Hepatocyte (in vitro differentiated cells): Measurements from ENCODE around the gene SPATA20. TPM values are rescaled to one million over a fixed set of nuclear protein-coding genes. Genes with fewer than 3 reads are reported as not detected.

Experiments used
- DNase-seq: peaks from one replicate; pipeline ENCODE4 v3.0.0-alpha.2; 2016; ENCODE audit warnings: low spot score
- H2AFZ ChIP-seq: fragments of 200-600 bp; sonication (generic); 2 replicates; pipeline ENCODE4 v1.6.0; 2016; ENCODE audit warnings: antibody characterized with exemption, mild to moderate bottlenecking
- H3K27ac ChIP-seq: fragments of 200-600 bp; sonication (generic); 2 replicates; pipeline ENCODE4 v1.5.1; 2016; ENCODE audit warnings: mild to moderate bottlenecking
- H3K27me3 ChIP-seq: fragments of 200-600 bp; sonication (generic); 2 replicates; pipeline ENCODE4 v1.6.1; 2016
- H3K36me3 ChIP-seq: fragments of 200-600 bp; sonication (generic); replicated peaks from 2 replicates; pipeline ENCODE4 v1.5.1; 2016; ENCODE audit warnings: low read depth; ENCODE audit not compliant: insufficient read depth
- H3K4me1 ChIP-seq: fragments of 200-600 bp; sonication (generic); 2 replicates; pipeline ENCODE4 v1.5.1; 2016; ENCODE audit warnings: mild to moderate bottlenecking, moderate library complexity; ENCODE audit not compliant: insufficient read depth
- H3K4me2 ChIP-seq: fragments of 200-600 bp; sonication (generic); 2 replicates; pipeline ENCODE4 v1.6.0; 2016
- H3K4me3 ChIP-seq: fragments of 200-600 bp; sonication (generic); 2 replicates; pipeline ENCODE4 v1.5.1; 2016; ENCODE audit warnings: mild to moderate bottlenecking
- H3K79me2 ChIP-seq: fragments of 200-600 bp; sonication (generic); 2 replicates; pipeline ENCODE4 v1.6.0; 2017; ENCODE audit warnings: mild to moderate bottlenecking
- H3K9me2 ChIP-seq: fragments of 200-600 bp; sonication (generic); replicated peaks from 2 replicates; pipeline ENCODE4 v1.6.0; 2017; ENCODE audit warnings: mild to moderate bottlenecking; ENCODE audit not compliant: insufficient read depth
- H3K9me3 ChIP-seq: fragments of 200-600 bp; sonication (generic); 2 replicates; pipeline ENCODE4 v1.5.1; 2016; ENCODE audit warnings: low read depth, mild to moderate bottlenecking
- H4K20me1 ChIP-seq: fragments of 200-600 bp; sonication (generic); 2 replicates; pipeline ENCODE4 v1.6.0; 2016; ENCODE audit warnings: mild to moderate bottlenecking; ENCODE audit not compliant: insufficient read depth, poor library complexity, severe bottlenecking
- EZH2 ChIP-seq: fragments of 200-600 bp; sonication (generic); IDR thresholded peaks from 2 replicates; pipeline ENCODE4 v1.6.1; 2016; ENCODE audit warnings: antibody characterized with exemption, mild to moderate bottlenecking, borderline replicate concordance
- EZH2phosphoT487 ChIP-seq: fragments of 200-600 bp; sonication (generic); IDR thresholded peaks from one replicate; pipeline ENCODE4 v1.6.1; 2018; ENCODE audit warnings: antibody characterized with exemption, mild to moderate bottlenecking, low read depth, moderate library complexity; ENCODE audit not compliant: unreplicated experiment, severe bottlenecking
- WGBS: methylation state at CpG from one replicate; pipeline ENCODE4 v1.1.6; 2016; ENCODE audit warnings: low lambda C conversion rate; ENCODE audit errors: missing lambda C conversion rate; 5-methylcytosine and 5-hydroxymethylcytosine counted together
- polyA plus RNA-seq: library from polyadenylated mRNA; unstranded; fragments of >200 nt; fragmentation: Nextera tagmentation; extraction: Ambion mirVana; gene quantifications from 2 replicates; pipeline ENCODE4 v1.2.1, GENCODE V29; 2016
- total RNA-seq: library from RNA; depleted of rRNA; stranded (reverse); fragments of >200 nt; gene quantifications from 2 replicates; pipeline ENCODE4 v1.2.3, GENCODE V29; 2014
- TF ChIP-seq, protein P1 (sequence below): fragments of 200-600 bp; sonication (generic); IDR thresholded peaks from 2 replicates; pipeline ENCODE4 v1.5.1; 2016; ENCODE audit warnings: antibody characterized with exemption, mild to moderate bottlenecking; ENCODE audit not compliant: poor library complexity

The SPATA20 gene
- total and polyA plus RNA-seq, 2 experiments from 2014 or later, result 97.5 to 108 TPM

DNA sequence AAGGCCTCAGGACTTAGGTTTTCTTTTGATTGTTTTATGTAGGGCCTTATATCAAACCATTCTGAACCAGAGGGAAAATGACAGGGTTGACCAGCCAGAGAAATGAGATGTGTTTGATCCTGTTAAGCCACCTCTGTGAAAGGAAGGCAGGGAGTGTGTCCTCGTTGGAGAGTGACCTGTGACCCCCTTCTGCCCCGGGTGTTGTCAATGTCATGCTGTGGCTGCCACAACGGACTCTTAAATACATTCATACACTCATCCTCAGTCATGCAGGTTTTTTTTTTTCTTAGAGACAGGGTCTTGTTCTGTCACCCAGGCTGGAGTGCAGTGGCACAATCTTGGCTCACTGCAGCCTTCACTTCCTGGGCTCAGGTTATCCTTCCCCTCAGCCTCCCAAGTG is 32.6 kb upstream of the SPATA20 start:
- Histone ChIP-seq H2AFZ (no peak overlapping the region), H3K4me3 (no peak overlapping the region), H4K20me1 (no peaks in the 10 kb centered on the region), H3K27me3 (no peaks in the 10 kb centered on the region), H3K9me2 (no peaks in the 10 kb centered on the region), H3K9me3 (no peaks in the 10 kb centered on the region), H3K4me1 (peaks cover 11% of the 10 kb centered on the region), H3K36me3 (no peaks in the 10 kb centered on the region), H3K79me2 (no peaks in the 10 kb centered on the region), H3K4me2 (no peak overlapping the region), H3K27ac (no peak overlapping the region)
- WGBS, result 39% methylated on average over 3 of the region's 3 CpGs
- DNase-seq, result no peak
- TF ChIP-seq EZH2phosphoT487 (no peak), EZH2 (no peak)
- TF ChIP-seq, protein P1, sequence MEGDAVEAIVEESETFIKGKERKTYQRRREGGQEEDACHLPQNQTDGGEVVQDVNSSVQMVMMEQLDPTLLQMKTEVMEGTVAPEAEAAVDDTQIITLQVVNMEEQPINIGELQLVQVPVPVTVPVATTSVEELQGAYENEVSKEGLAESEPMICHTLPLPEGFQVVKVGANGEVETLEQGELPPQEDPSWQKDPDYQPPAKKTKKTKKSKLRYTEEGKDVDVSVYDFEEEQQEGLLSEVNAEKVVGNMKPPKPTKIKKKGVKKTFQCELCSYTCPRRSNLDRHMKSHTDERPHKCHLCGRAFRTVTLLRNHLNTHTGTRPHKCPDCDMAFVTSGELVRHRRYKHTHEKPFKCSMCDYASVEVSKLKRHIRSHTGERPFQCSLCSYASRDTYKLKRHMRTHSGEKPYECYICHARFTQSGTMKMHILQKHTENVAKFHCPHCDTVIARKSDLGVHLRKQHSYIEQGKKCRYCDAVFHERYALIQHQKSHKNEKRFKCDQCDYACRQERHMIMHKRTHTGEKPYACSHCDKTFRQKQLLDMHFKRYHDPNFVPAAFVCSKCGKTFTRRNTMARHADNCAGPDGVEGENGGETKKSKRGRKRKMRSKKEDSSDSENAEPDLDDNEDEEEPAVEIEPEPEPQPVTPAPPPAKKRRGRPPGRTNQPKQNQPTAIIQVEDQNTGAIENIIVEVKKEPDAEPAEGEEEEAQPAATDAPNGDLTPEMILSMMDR, result no peak

DNA sequence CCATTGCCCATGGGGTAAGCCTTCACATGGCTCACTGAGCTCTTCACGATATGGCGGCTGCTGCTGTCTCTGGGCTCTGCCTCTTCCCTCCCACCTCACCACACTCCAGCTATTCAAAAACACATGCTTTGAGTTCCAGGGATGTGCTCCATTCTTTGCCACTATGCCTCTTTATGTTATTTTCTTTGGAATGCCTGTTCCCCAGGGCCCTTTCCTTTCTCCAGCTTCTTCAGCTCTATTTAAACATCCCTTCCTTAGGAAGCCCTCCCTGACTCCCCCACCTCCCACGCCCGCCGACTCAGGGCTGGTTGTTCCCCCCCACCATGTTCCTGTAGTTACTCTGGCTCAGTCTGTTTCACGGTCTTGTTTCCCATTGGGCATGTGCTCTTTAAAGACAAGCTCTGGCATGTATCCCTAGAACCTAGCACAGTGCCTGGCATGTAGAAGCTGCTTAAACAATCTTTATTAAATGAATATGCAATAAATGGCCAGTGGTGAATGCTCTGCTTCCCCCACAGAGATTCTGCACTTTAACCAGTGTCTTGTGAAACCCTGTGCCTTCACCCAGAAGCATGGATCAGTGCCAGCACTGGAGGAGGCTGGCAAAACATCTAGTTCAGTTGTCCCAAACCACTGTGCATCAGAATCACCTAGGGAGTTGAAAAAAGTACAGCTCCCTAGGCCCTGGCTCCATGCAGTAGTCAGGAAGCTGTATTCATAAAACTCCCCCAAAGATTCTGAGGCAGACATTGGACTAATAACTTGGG is 31.9 kb upstream of the SPATA20 start:
- H3K9me3 ChIP-seq, result no peaks in the 10 kb centered on the region
- TF ChIP-seq, protein P1, result no peak
- TF ChIP-seq EZH2phosphoT487 (no peak), EZH2 (no peak)
- no peak overlapping the region for H2AFZ ChIP-seq
- H3K4me1 ChIP-seq, result peaks cover 11% of the 10 kb centered on the region
- H3K79me2 ChIP-seq, result no peaks in the 10 kb centered on the region
- H3K4me3 ChIP-seq, result no peak overlapping the region
- no peak for DNase-seq
- H3K36me3 ChIP-seq, result no peaks in the 10 kb centered on the region
- WGBS, result 72% methylated on average over 6 of the region's 6 CpGs
- H3K27ac ChIP-seq, result no peak overlapping the region
- no peaks in the 10 kb centered on the region for H3K27me3 ChIP-seq
- no peaks in the 10 kb centered on the region for H4K20me1 ChIP-seq
- no peak overlapping the region for H3K4me2 ChIP-seq
- no peaks in the 10 kb centered on the region for H3K9me2 ChIP-seq

DNA sequence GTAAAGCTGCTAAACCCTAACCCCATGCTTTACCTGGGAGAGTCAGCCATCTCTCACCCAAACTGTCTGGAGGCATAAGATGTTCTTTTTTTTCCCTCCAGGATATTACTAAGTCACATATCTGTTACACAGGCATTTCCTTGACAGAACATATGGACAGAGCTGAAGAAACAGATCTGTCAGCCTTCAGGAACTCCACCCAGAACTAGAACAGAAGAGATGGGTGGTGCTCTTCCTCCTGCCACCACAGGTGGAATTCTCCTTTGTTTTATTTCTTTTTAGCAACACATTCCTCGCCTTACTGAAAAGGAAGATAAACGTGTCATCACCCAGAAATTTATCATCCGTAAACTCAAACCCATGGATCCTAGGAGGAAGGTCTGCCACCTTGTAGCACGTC is 30.0 kb upstream of the SPATA20 start:
- H3K9me3 ChIP-seq, result no peaks in the 10 kb centered on the region
- H3K27me3 ChIP-seq, result no peaks in the 10 kb centered on the region
- no peak overlapping the region for H2AFZ ChIP-seq
- H3K79me2 ChIP-seq, result no peaks in the 10 kb centered on the region
- DNase-seq, result no peak
- no peak overlapping the region for H3K27ac ChIP-seq
- H3K9me2 ChIP-seq, result no peaks in the 10 kb centered on the region
- no peaks in the 10 kb centered on the region for H4K20me1 ChIP-seq
- H3K4me1 ChIP-seq, result peaks cover 11% of the 10 kb centered on the region
- no peak overlapping the region for H3K4me2 ChIP-seq
- WGBS, result 93% methylated on average over 4 of the region's 4 CpGs
- no peaks in the 10 kb centered on the region for H3K36me3 ChIP-seq
- TF ChIP-seq EZH2phosphoT487, result no peak
- TF ChIP-seq, protein P1, result no peak
- H3K4me3 ChIP-seq, result no peak overlapping the region
